Kidney epithelial cell (primary cell): ENCODE measurements around the gene NLGN2. TPM values are rescaled to one million over a fixed set of nuclear protein-coding genes. Genes with fewer than 3 reads are reported as not detected.

ENCODE experiments used
- DNase-seq: peaks from one replicate; pipeline ENCODE4 v3.0.0-alpha.2; 2010; ENCODE audit warnings: low read depth
- H3K27me3 ChIP-seq: 2 replicates; pipeline ENCODE4 v1.6.0; 2011; ENCODE audit warnings: low read length; ENCODE audit not compliant: control insufficient read depth, insufficient read depth
- H3K36me3 ChIP-seq: 2 replicates; pipeline ENCODE4 v1.5.1; 2011; ENCODE audit warnings: low read length; ENCODE audit not compliant: control insufficient read depth, insufficient read depth
- H3K4me3 ChIP-seq: 2 replicates; pipeline ENCODE4 v1.5.1; 2011; ENCODE audit warnings: low read depth, mild to moderate bottlenecking, control low read depth, low read length
- total RNA-seq: library from RNA; depleted of rRNA; stranded (reverse); fragments of >200 nt; gene quantifications from 2 replicates; pipeline ENCODE4 v1.2.3, GENCODE V29; 2015
- TF ChIP-seq, protein P1 (sequence below): IDR thresholded peaks from 2 replicates; pipeline ENCODE4 v1.5.1; 2011; ENCODE audit warnings: mild to moderate bottlenecking, moderate library complexity, low read length, control low read depth, inconsistent platforms; ENCODE audit not compliant: insufficient read depth, poor library complexity, severe bottlenecking

The NLGN2 gene
- total RNA-seq, 1 donor from 2014 or later, result 8.4 TPM

DNA sequence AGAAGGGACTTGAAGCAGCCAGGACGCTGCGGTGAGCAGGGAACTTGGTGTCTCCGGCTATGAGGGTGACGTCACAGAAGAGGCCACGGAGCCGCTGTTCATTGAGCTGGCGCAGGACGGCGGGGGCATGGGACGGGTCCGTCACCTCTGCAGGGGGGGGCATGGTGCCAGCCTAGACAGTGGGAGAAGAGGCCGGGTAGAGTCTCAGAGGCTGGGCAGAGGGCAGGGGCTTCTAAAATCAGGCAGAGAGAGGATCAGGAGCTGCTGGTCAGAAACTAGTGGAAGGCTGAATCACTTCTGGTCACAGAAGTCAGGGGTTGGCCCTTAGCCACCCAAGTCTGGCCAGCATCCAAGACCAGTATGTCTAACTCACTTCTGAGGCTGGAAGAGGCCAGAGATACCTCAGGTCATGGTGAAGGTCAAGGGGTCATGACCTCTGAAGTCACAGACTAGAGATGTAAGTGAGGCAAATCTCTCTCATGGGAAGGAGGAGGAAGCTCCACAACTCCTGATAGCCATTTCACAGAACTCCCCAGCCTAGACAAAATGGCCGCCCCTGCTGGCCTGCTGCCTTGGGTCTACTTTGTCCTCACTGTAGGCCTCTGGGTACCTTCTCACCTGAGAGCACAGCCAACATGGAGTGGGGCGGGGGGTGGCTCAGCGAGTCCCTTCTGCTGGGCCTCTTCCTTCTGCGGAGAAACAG lies 59.1 kb downstream of the NLGN2 start:
- Histone ChIP-seq H3K27me3 (no peaks in the 10 kb centered on the region), H3K36me3 (peaks cover 4% of the 10 kb centered on the region), H3K4me3 (no peak overlapping the region)
- no peak for DNase-seq
- TF ChIP-seq, protein P1, sequence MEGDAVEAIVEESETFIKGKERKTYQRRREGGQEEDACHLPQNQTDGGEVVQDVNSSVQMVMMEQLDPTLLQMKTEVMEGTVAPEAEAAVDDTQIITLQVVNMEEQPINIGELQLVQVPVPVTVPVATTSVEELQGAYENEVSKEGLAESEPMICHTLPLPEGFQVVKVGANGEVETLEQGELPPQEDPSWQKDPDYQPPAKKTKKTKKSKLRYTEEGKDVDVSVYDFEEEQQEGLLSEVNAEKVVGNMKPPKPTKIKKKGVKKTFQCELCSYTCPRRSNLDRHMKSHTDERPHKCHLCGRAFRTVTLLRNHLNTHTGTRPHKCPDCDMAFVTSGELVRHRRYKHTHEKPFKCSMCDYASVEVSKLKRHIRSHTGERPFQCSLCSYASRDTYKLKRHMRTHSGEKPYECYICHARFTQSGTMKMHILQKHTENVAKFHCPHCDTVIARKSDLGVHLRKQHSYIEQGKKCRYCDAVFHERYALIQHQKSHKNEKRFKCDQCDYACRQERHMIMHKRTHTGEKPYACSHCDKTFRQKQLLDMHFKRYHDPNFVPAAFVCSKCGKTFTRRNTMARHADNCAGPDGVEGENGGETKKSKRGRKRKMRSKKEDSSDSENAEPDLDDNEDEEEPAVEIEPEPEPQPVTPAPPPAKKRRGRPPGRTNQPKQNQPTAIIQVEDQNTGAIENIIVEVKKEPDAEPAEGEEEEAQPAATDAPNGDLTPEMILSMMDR, result no peak

DNA sequence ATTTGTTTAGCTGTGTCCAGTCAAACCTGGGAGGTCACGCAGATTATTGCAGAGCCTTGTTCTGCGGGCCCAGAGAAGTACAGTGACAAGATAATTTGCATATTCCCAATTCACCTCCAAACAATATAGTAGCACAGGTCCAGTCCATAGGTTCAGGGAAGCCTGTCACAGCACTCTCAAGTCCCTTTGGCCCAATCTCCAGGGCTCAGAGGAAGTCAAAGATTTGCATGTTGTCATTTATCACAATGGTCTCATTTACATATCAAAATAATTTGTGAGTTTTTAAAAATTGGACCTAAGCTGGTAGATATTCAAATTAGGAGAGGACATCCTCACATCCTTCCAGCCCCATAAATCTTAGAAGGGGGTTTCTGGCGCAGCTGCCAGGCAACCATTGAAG lies 59.9 kb downstream of the NLGN2 start:
- Histone ChIP-seq H3K36me3 (peaks cover 4% of the 10 kb centered on the region), H3K27me3 (no peaks in the 10 kb centered on the region), H3K4me3 (no peak overlapping the region)
- TF ChIP-seq, protein P1, result no peak
- DNase-seq, result no peak

DNA sequence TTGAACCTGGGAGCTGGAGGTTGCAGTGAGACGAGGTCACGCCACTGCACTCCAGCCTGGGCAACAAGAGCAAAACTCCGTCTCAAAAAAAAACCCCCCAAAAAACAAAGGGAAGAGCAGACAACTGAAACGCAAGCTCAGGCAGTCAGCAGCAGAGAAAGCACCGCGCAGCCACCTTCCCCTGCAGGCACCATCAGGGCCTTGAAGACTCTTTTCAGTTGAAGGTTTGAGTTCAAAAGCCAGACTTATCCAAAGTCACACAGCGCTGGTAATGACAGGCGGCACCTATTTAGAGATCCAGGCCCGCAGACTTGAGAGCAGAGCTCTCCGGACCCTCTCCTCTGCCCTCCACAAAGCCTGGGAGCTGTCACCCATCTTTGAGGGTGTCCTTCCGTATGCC lies 60.6 kb downstream of the NLGN2 start:
- Histone ChIP-seq H3K36me3 (peaks cover 4% of the 10 kb centered on the region), H3K4me3 (no peak overlapping the region), H3K27me3 (no peaks in the 10 kb centered on the region)
- DNase-seq, result no peak
- TF ChIP-seq, protein P1, result no peak

DNA sequence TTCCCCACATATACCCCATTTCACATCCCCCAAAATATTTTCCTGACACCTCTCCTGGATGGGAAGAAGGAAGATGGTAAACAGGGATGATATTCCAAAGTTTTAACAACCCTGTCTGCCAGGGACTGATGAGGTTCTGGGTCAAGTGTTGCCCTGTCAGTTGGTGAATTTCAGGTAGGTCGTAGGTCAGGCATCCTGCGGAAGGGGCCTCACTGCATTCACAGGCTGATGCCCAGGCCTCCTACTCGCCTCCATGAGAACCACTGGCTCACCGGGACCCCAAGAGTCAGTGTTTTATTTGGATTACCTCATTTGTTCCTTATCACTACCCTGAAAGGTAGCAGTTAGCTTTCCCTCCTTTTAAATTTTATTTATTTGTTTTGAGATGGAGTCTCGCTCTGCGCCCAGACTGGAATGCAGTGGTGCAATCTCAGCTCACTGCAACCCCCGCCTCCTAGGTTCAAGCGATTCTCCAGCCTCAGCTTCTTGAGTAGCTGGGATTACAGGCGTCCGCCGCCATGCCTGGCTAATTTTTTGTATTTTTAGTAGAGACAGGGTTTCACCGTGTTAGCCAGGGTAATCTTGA lies 61.3 kb downstream of the NLGN2 start:
- TF ChIP-seq, protein P1, result no peak
- H3K27me3 ChIP-seq, result no peaks in the 10 kb centered on the region
- H3K36me3 ChIP-seq, result peaks cover 3% of the 10 kb centered on the region
- DNase-seq, result no peak
- no peak overlapping the region for H3K4me3 ChIP-seq

Other genes with a start within 250 kb of the NLGN2 start
- gene ASGR1, start 228.5 kb upstream of the NLGN2 start, total RNA-seq, result 6.9 and 9.0 TPM in 2 replicates
- gene DLG4, start 188.0 kb upstream of the NLGN2 start, total RNA-seq, result 6.1 and 12.9 TPM in 2 replicates
- 219 and 344 TPM in 2 replicates for gene ACADVL, start 187.9 kb upstream of the NLGN2 start, total RNA-seq
- gene DVL2, start 173.3 kb upstream of the NLGN2 start, total RNA-seq, result 57.1 and 69.8 TPM in 2 replicates
- 41.3 and 53.3 TPM in 2 replicates for gene PHF23, start 168.4 kb upstream of the NLGN2 start, total RNA-seq
- 277 and 595 TPM in 2 replicates for gene GABARAP, start 165.4 kb upstream of the NLGN2 start, total RNA-seq
- gene CTDNEP1, start 156.1 kb upstream of the NLGN2 start, total RNA-seq, result 96.0 and 97.1 TPM in 2 replicates
- 20.8 and 29.0 TPM in 2 replicates for gene ELP5, start 155.6 kb upstream of the NLGN2 start, total RNA-seq
- gene CLDN7, start 145.4 kb upstream of the NLGN2 start, total RNA-seq, result 248 and 250 TPM in 2 replicates
- gene SLC2A4, start 126.1 kb upstream of the NLGN2 start, total RNA-seq, result 0.38 and 1.1 TPM in 2 replicates
- gene YBX2, start 113.2 kb upstream of the NLGN2 start, total RNA-seq, result 0.08 and 0.48 TPM in 2 replicates
- 460 and 490 TPM in 2 replicates for gene EIF5A, start 100.2 kb upstream of the NLGN2 start, total RNA-seq
- 73.5 and 76.0 TPM in 2 replicates for gene GPS2, start 92.5 kb upstream of the NLGN2 start, total RNA-seq
- gene NEURL4, start 78.5 kb upstream of the NLGN2 start, total RNA-seq, result 16.3 and 29.9 TPM in 2 replicates
- gene ACAP1, start 71.3 kb upstream of the NLGN2 start, total RNA-seq, result 0.14 and 3.6 TPM in 2 replicates
- gene KCTD11, start 55.7 kb upstream of the NLGN2 start, total RNA-seq, result 14.9 and 15.5 TPM in 2 replicates
- not detected in 2 replicates for gene TMEM95, start 52.7 kb upstream of the NLGN2 start, total RNA-seq
- gene TNK1, start 26.8 kb upstream of the NLGN2 start, total RNA-seq, result 4.0 and 13.3 TPM in 2 replicates
- 61.8 and 74.7 TPM in 2 replicates for gene PLSCR3, start 13.3 kb upstream of the NLGN2 start, total RNA-seq
- 66.9 and 77.1 TPM in 2 replicates for gene TMEM256, start 3.7 kb upstream of the NLGN2 start, total RNA-seq
- gene SPEM1, start 12.5 kb downstream of the NLGN2 start, total RNA-seq, result not detected in 2 replicates
- not detected in 2 replicates for gene SPEM2, start 17.8 kb downstream of the NLGN2 start, total RNA-seq
- gene SPEM3, start 21.0 kb downstream of the NLGN2 start, total RNA-seq, result not detected in 2 replicates
- gene TMEM102, start 27.6 kb downstream of the NLGN2 start, total RNA-seq, result 31.7 and 34.9 TPM in 2 replicates
- gene FGF11, start 31.7 kb downstream of the NLGN2 start, total RNA-seq, result 1.5 and 1.8 TPM in 2 replicates
- gene CHRNB1, start 37.2 kb downstream of the NLGN2 start, total RNA-seq, result 19.0 and 21.6 TPM in 2 replicates
- gene ZBTB4, start 71.8 kb downstream of the NLGN2 start, total RNA-seq, result 26.3 and 28.3 TPM in 2 replicates
- not detected in 2 replicates for gene SLC35G6, start 73.6 kb downstream of the NLGN2 start, total RNA-seq
- 56.9 and 57.8 TPM in 2 replicates for gene POLR2A, start 76.5 kb downstream of the NLGN2 start, total RNA-seq
- gene TNFSF12, start 141.2 kb downstream of the NLGN2 start, total RNA-seq, result 9.0 and 9.4 TPM in 2 replicates
- 13.5 and 14.3 TPM in 2 replicates for gene TNFSF13, start 150.9 kb downstream of the NLGN2 start, total RNA-seq
- gene SENP3, start 154.1 kb downstream of the NLGN2 start, total RNA-seq, result 107 and 109 TPM in 2 replicates
- 7.4 and 8.7 TPM in 2 replicates for gene CD68, start 171.8 kb downstream of the NLGN2 start, total RNA-seq
- gene MPDU1, start 176.0 kb downstream of the NLGN2 start, total RNA-seq, result 161 and 187 TPM in 2 replicates
- 1.8 and 3.4 TPM in 2 replicates for gene SOX15, start 182.2 kb downstream of the NLGN2 start, total RNA-seq
- 43.0 and 45.7 TPM in 2 replicates for gene FXR2, start 207.1 kb downstream of the NLGN2 start, total RNA-seq
- gene SAT2, start 220.0 kb downstream of the NLGN2 start, total RNA-seq, result 61.6 and 76.0 TPM in 2 replicates
- gene SHBG, start 222.3 kb downstream of the NLGN2 start, total RNA-seq, result 0.79 TPM in 1 of 2 replicates, not detected in the other
- not detected in 2 replicates for gene ATP1B2, start 243.1 kb downstream of the NLGN2 start, total RNA-seq